ENCODE results near the gene INPP4A. TPM values are rescaled to one million over a fixed set of nuclear protein-coding genes. Genes with fewer than 3 reads are reported as not detected.

INPP4A gene
- total RNA-seq, 1 experiment from 2014 or later: 23.4 TPM

DNA sequence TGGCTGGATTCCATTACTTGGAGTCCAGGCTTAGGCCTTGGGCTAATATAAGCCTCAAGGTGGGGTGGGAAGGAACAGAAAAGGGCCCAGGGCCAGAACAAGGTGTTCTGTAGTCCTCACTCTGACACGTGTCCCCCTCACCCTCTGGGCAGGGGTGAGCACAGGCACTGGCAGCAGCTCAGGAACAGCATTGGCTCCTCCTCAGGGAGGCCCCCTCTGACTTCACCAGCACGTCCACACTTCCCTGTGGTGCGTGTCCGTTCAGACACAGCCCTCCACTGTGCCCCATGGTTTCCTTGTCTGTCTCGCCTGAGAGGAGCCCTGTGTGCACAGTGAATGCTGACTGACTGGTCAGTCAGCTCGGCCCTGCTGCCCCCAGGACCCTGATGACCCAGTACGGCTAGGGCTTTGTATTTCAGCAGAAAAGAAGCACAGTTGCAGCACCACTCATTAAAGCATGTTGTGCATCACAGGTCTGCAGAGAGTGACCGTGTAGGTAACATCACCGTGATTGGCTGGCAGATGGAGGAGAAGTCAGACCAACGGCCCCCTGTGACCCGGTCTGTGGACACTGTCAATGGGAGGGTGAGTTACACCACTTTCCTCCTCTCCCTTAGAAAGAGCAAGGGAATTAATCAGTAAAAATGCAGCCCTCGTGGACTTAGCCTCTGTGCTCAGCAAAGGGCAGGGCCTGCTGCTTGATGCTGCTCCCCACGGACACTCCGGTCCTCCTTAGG lies 92.9 kb downstream of the INPP4A start:
- Histone ChIP-seq H3F3A (ENCODE audit: low read length, unreplicated experiment) (no peaks in the 10 kb centered on the region), H4K20me1 (ENCODE audit: low read length) (no peaks in the 10 kb centered on the region), H3K4me3 (ENCODE audit: low read length) (no peak overlapping the region), H3K9me3 (ENCODE audit: low read length) (no peaks in the 10 kb centered on the region), H3K79me2 (ENCODE audit: low read length) (no peaks in the 10 kb centered on the region), H3K36me3 (ENCODE audit: low read depth, low read length) (0 out of 2 replicates have a peak, but pooled peaks cover 5% of the 10 kb centered on the region), H3K9ac (ENCODE audit: low read length) (no peak overlapping the region), H3K27me3 (ENCODE audit: low read length) (no peaks in the 10 kb centered on the region), H2AFZ (ENCODE audit: low read length) (no peak overlapping the region), H3K27ac (ENCODE audit: low read length) (no peak overlapping the region), H3K9me2 (replicated peaks; ENCODE audit: low read length) (no peaks in the 10 kb centered on the region), H3K4me1 (ENCODE audit: insufficient read depth, low read length) (no peaks in the 10 kb centered on the region), H3K4me2 (ENCODE audit: low read length) (no peak overlapping the region)
- ATAC-seq: no peak
- TF ChIP-seq, protein P1, sequence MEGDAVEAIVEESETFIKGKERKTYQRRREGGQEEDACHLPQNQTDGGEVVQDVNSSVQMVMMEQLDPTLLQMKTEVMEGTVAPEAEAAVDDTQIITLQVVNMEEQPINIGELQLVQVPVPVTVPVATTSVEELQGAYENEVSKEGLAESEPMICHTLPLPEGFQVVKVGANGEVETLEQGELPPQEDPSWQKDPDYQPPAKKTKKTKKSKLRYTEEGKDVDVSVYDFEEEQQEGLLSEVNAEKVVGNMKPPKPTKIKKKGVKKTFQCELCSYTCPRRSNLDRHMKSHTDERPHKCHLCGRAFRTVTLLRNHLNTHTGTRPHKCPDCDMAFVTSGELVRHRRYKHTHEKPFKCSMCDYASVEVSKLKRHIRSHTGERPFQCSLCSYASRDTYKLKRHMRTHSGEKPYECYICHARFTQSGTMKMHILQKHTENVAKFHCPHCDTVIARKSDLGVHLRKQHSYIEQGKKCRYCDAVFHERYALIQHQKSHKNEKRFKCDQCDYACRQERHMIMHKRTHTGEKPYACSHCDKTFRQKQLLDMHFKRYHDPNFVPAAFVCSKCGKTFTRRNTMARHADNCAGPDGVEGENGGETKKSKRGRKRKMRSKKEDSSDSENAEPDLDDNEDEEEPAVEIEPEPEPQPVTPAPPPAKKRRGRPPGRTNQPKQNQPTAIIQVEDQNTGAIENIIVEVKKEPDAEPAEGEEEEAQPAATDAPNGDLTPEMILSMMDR (conservative IDR thresholded peaks at IDR 0.05; ENCODE audit: low read depth, low read length): no peak
- no peak for TF ChIP-seq EZH2 (IDR thresholded peaks at IDR 0.05; ENCODE audit: low read length, unreplicated experiment)
- no peak for TF ChIP-seq EZH2phosphoT487 (IDR thresholded peaks at IDR 0.05; ENCODE audit: borderline replicate concordance, low read length)
- no TSS peak for BruUV-seq (replicated peaks)
- DNase-seq: no peak
- ChIA-PET POLR2A (ENCODE audit: unreplicated experiment) (no interaction called here), CTCF (no interaction called here)
- intact Hi-C loops (cut with micrococcal nuclease): no loop called here

DNA sequence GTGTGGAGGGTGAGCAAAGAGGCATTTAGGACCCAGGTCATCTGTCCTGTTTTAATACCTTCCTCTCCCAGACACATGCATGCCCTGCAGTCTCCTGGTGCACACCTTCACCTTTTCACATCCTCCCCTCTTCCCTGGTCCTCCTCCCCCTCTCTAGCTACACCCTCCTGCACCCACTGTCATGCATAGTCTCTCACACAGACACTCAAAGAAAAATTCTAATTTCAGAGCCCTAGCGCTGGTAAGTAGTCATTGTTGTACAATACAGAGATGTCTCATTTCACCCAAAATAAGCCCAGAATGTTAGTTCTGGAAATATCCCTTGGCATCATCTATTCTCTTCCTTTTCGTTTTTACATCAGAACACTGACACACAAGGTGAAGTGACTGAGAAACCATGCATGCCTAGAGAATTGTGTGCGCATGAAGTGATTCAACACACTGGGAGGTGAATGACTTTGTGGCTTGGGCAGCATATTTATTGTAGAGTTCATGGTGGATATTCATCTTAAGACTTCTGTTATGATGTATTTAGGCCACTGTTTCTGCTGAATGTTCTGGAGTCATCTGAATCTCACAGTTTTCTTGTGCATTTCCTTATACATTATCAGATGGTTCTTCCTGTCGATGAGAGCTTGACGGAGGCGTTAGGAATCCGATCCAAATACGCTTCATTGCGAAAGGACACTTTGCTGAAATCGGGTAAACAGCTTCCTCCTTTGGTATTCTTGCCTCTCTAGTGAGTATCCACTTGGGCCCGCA lies 93.8 kb downstream of the INPP4A start:
- ChIA-PET CTCF (no interaction called here), POLR2A (ENCODE audit: unreplicated experiment) (no interaction called here)
- H3K27ac ChIP-seq (ENCODE audit: low read length): no peak overlapping the region
- H3K27me3 ChIP-seq (ENCODE audit: low read length): no peaks in the 10 kb centered on the region
- H3K4me2 ChIP-seq (ENCODE audit: low read length): no peak overlapping the region
- H2AFZ ChIP-seq (ENCODE audit: low read length): no peak overlapping the region
- 0 out of 2 replicates have a peak, but pooled peaks cover 5% of the 10 kb centered on the region for H3K36me3 ChIP-seq (ENCODE audit: low read depth, low read length)
- H3F3A ChIP-seq (ENCODE audit: low read length, unreplicated experiment): no peaks in the 10 kb centered on the region
- H3K79me2 ChIP-seq (ENCODE audit: low read length): no peaks in the 10 kb centered on the region
- H3K9ac ChIP-seq (ENCODE audit: low read length): no peak overlapping the region
- H3K4me3 ChIP-seq (ENCODE audit: low read length): no peak overlapping the region
- intact Hi-C loops (cut with micrococcal nuclease): no loop called here
- ATAC-seq: no peak
- no peaks in the 10 kb centered on the region for H3K9me2 ChIP-seq (replicated peaks; ENCODE audit: low read length)
- H3K9me3 ChIP-seq (ENCODE audit: low read length): no peaks in the 10 kb centered on the region
- no peaks in the 10 kb centered on the region for H4K20me1 ChIP-seq (ENCODE audit: low read length)
- TF ChIP-seq EZH2 (IDR thresholded peaks at IDR 0.05; ENCODE audit: low read length, unreplicated experiment): no peak
- TF ChIP-seq, protein P1 (conservative IDR thresholded peaks at IDR 0.05; ENCODE audit: low read depth, low read length): no peak
- TF ChIP-seq EZH2phosphoT487 (IDR thresholded peaks at IDR 0.05; ENCODE audit: borderline replicate concordance, low read length): no peak
- no peak for DNase-seq
- BruUV-seq (replicated peaks): no TSS peak
- H3K4me1 ChIP-seq (ENCODE audit: insufficient read depth, low read length): no peaks in the 10 kb centered on the region

All from PC-3 (cell line).